ENCODE results near the gene C2orf78. TPM values are rescaled to one million over a fixed set of nuclear protein-coding genes. Genes with fewer than 3 reads are reported as not detected.

C2orf78 gene
- polyA plus RNA-seq, 10 donors: not detected

DNA sequence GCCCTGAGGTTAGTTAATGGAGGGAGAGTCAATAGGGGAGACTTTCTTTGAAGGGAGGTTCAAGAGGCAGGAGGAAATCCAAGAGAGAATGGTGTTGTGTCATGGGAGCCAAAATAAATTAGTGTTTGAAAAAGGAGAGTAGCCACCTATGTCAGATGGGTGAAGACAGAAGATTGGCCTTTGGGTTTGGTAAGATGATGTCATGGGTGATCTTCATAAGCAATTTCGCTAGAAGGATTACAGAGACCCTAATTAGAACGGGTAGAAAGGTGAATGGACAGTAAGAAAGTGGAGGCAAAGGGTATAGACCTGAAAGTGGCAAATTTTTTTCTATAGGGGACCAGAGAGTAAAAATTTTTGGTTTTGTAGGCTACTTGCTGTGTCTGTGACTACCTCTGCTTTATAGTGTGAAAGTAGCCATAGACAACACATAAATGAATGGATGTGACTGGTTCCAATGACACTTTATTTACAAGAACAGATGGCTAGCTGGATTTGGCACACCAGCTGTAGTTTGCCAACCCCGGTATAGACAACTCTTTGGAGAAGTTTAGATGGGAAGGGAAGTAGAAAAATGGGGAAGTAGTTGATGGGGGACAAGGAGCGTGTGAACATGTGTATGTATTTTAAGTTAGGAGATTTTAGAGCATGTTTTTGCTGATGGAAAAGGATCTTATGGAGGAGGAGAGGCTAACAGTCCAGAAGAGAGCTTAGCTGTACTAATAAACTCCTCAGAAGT, 54.0 kb downstream of the C2orf78 start:
- peak in 1 of 3 donors; percentile 7 for DNase-seq

DNA sequence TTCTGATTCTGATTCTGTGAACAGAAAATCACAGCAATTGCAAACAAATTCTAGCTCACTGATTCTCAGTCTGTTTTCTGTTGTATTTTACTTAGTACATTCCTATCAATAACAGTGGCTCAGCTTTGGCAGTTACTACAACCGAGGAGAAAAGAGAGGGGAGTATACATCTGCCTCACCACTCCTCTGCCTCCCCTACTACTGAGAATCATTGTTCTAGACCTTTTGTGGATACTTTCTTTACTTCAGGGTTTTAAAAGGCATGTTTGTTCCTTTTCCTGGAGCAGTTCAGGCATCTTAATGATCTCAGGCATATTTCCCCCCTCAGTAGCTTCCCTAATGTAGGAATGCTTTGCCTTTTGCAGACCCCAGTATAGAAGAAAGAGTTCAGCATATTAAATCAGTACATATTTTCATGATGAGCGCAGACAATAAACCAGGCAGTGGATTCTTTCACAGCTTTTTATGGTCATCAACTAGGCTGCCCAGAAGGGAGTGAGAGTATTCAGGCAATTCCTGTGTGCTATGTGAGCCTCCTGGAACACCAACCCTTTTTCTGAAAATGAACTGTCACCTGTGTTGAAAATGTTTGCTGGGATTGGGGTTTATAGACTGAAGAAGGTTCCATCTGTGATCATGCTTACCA, 55.0 kb downstream of the C2orf78 start:
- DNase-seq: no peak

DNA sequence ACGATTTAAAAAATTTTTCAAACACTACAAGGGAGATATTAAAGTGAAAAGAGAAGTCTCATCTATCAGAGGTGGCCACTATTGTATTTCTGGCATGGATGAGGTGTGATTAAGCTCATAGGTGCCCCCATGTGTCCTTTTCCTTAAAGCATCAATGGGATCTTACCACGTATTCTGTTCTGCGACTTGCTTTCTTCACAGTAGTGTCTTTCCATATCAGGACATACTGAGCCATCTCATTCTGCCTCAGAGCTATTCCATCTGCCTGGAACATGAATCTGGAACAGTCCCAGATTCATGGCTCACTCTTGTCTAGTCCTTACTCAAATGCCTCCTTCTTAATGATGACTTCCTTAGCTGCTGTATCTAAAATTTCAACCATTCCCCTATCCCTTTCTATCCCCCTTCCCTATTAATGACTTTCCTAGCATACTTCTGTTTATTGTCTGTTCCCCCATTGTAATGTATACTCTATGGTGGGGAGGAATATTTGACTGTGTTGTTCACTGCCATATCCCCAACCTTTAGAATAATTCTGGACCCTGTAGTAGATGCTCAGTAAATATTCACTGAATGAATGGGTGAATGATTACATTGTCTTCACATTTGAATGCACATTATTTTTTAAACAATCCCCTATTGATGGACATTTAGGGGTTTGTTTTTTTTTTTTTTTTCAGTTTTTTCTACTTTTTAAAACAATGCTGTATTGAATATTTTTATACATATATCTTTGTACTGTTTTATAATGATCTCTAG, 55.8 kb downstream of the C2orf78 start:
- DNase-seq: no peak

DNA sequence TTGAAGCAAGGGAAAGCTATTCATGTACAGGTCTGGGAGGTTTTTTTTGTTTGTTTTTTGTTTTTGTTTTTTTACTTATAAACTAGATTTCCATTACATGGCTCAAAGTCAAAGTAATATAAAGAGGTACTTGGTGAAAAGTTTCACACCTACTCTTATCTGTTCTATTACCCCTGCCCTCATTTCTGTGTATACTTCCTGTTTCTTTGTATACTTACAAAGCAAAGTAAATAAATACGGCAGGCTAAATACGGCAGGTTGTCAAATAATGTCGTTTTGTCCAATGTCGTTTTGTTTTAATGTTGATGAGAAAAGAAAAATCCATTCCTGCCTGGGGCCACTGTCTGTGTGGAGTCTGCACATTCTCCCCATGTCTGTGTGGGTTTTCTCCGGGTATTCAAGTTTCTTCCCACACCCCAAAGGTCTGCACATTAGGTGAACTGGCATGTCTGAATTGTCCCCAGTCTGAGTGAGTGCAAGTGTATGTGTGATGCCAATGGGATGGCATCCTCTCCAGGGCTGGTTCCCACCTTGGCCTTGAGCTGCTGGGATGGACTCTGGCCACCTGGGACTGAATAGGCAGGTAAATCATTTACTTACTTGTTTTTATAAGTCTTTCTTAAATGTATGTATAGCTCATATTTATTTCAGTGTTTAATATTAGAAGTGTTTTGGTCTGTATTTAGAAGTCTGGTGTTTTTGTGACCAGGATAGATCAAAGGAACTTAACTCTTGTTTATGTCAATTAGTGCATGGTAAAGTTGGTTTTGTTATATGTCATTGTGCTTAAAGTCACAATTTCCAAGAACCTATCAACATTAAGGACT, 58.1 kb downstream of the C2orf78 start:
- DNase-seq: no peak

DNA sequence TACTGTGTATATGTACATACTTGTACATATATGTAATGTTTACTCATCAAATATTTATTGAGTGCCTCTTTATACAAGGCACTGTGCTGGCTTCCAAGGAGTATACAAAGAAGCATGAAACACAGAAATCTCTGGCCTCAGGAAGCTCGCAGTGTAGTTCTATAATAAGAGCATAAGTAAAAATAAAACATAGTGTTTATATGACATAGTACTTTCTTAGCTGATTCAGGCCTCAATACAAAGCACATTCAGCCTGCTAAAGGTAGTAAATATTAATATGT, 58.7 kb downstream of the C2orf78 start:
- DNase-seq: no peak

DNA sequence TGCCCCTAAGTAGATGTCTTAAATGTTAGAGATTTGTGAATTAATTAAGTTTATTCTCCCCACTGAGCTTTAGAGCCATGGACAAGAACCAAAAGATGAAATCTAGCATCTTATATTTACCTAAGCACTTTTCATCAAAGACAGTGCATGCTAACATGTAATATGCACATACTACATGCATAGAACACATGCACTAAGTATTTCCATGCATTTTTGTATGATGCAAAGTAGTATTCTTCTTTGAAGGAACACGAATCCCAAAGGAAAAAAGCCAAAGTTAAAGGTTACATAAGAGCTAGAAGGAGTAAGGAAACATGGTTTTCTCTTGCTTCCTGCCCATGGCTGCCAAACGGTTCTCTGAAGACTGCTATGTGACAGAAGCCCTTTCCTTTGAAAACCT, 60.1 kb downstream of the C2orf78 start:
- DNase-seq: no peak

DNA sequence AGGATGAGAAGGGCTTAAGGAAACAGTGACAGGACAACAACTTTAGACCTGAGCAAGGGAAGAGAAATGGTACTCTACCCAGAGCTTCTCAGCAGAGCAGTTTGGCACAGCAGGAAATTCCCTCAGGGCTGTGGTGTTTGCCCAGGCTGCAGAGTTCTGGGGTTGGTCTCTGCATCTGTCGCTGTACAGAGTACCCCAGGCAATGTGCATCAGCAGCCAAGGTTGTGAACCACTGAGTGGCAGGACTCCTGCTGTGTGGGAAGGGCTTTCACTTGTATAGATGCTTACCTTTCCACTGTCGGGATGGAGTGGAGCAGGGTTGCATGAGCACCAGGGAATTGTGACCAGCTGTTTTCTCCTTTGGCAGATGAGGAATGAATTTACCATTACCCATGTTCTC, 66.0 kb downstream of the C2orf78 start:
- no peak for DNase-seq

DNA sequence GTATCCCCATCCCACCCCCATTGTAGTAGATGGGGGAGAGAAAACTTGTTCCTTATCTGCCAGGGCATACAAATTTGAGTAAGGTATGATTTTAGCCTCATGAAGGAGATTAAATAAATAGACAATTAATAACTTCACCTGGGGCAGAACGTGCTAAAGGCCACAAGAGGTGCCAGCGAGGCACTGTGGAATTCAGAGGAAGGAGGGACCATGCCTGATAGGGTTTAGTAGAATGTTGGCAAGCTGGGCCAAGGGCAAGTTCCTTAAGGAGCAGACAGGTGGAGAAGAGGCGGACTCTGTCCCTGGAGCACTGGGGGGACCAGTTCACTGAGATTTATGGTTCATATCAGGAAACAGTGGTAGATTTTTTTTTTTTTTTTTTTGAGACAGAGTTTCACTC, 67.3 kb downstream of the C2orf78 start:
- DNase-seq: no peak

DNA sequence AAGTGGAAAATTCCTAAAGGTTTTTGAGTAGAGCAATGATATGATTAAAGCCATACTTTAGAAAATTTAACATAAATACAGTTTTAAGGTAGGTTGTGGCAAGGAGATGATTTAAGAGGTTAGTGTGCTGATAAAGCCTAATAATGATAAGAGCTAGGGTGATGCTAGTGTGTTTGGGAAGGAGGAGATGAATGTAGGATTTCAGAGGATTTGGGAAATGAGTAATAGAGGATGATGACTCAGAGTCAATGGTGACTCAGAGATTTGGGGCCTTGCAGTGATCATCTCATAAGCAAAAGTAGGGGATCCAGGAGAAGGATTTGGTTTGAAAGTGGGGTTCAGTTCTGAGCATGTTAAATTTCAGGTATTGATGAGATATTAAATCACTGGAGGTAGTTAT, 68.0 kb downstream of the C2orf78 start:
- peak in 1 of 3 donors; percentile 53 for DNase-seq

DNA sequence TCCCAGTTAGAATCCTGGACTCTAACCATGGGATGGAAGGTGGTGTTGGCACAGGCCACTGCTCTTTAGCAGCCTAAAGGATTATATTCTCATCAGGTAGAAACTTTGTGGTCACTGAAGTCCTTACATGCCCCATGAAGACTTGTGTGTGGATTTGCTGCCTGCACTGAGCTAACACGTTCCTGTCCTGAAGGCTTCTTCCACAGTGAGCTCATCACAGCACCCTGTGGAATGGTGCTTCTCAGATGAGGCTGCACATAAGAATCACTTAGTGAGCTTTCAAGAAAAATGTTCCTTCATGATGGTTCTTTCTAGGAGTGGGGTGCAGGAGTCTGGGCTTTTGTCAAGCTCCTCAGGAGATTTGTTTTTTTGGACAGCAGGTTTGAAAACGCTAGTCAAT, 71.5 kb downstream of the C2orf78 start:
- DNase-seq: no peak

DNA sequence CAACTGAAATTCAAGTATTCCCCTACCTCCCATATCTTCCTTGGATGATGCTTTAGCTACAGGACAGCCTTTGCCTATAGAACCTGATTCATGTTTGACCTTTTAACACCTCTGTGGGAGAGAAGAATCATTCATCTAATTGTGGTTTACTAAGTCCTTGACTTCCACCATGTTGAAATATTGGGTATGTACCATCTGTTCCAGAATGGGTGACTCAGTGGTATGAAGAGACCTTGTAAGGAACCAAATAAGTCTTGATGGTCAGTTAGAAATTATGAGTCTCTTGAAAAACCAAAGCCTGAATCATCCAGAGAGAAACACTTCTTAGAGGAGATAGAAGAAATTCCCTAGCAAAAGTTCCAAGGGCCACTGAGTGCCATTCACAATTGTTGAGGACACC, 72.2 kb downstream of the C2orf78 start:
- DNase-seq: peak in 1 of 3 donors; percentile 88

DNA sequence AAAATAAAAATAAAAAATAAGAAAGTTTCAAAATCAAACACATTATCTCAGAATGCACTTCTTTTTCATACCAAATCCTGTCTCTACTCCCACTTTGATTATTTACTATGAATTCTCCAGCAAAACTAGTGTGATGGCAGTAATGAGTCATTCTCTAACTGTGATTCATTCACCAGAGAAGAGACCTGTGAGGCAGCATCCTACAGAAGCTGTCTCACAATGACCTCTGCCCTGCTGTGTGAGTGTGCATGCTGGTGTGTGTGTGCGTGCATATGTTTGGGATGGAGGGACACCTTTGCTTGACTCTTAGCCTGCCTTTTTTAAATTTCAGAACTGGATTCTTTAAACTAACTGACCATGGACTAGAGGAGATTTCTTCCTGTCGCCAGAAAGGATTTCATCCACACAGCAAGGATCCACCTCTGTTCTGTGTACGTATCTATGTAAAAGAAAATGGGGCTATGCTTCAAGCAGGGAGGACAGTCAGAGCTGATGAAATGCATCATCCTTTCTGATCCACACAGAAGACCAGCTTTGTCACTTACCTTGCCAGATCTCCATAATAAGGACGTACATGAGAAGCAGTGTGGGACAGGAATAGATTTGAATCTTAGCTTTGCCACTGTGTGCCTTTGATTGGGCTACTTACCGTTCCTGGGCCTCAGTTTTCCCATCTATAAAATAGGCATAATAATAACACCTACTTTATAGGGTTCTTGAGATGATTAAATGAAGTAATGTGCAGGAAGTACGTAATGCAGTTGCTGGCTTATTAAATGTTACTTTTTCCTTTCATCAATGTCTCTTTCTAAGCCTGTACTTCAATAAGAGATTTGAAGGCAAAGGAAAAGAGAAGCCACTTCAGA, 76.0 kb downstream of the C2orf78 start:
- DNase-seq: peak in 1 of 3 donors; percentile 69

DNA sequence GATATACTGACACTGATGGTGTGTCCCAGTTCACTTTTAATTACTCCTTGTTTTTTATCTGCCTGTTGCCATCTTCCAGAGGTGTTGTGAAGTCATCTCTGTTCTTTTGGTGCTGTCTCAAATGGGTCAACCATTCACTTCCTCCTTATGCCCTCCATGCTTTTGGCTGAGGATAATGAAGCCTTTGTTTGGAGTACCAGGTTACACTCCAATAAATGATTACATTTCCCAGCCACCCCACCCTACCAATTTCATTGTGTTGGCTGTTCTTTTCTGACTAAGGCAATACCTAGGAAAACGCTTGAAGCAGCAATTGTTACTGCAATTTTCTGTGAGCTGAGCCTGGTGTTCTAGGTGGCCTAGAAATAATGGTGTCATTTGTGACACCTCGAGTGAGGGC, 79.0 kb downstream of the C2orf78 start:
- DNase-seq: no peak

Other genes starting within 250 kb of the C2orf78 start
- gene NAT8, start 141.8 kb upstream of the C2orf78 start, polyA plus RNA-seq (ENCODE audit: insufficient read length in 10 of 10): under 1 TPM in 5 of 10 donors, not detected in 5; 0.18 to 0.63 (median 0.29) TPM
- gene TPRKB, start 46.8 kb upstream of the C2orf78 start, polyA plus RNA-seq (ENCODE audit: insufficient read length in 10 of 10): 10 to 100 TPM; 40.1 to 49.2 (median 44.3) TPM
- gene DUSP11, start 4.1 kb upstream of the C2orf78 start, polyA plus RNA-seq (ENCODE audit: insufficient read length in 10 of 10): 10 to 100 TPM; 16.5 to 22.3 (median 19.7) TPM
- 10 to 100 TPM; 33.9 to 51.4 (median 40.0) TPM for gene STAMBP, start 44.8 kb downstream of the C2orf78 start, polyA plus RNA-seq (ENCODE audit: insufficient read length in 10 of 10)
- 10 to 100 TPM in 1 of 10 donors, 1 to 10 TPM in 9; 3.7 to 10.8 (median 4.8) TPM for gene ACTG2, start 108.8 kb downstream of the C2orf78 start, polyA plus RNA-seq (ENCODE audit: insufficient read length in 10 of 10)
- 10 to 100 TPM; 36.6 to 55.3 (median 39.7) TPM for gene DGUOK, start 142.7 kb downstream of the C2orf78 start, polyA plus RNA-seq (ENCODE audit: insufficient read length in 10 of 10)
- gene TET3, start 200.7 kb downstream of the C2orf78 start, polyA plus RNA-seq (ENCODE audit: insufficient read length in 10 of 10): 10 to 100 TPM in 2 of 10 donors, 1 to 10 TPM in 8; 6.6 to 12.9 (median 8.7) TPM